Hypothalamus (tissue), 51 donors: ENCODE measurements around the gene LHFPL3.

Experiments used
- DNase-seq, 51 donors: peaks; one replicate each; lab custom pipeline; 2025; lab: John Stamatoyannopoulos, UW

LHFPL3 gene

GRCh38 chr7:104950754-104951153 is 622.4 kb downstream of the LHFPL3 start:
- no peak for DNase-seq

GRCh38 chr7:104951546-104951945 is 623.1 kb downstream of the LHFPL3 start:
- no peak for DNase-seq

- no peak for DNase-seq
Measured at GRCh38 chr7:104955276-104955675, 626.9 kb downstream of the LHFPL3 start.
